Measurements from ENCODE around the gene RALGAPA2. TPM values are rescaled to one million over a fixed set of nuclear protein-coding genes. Genes with fewer than 3 reads are reported as not detected.

Gene RALGAPA2
- total RNA-seq, 1 experiment from 2014 or later, result 20.1 TPM

GRCh38 chr20:20440481-20440880, 272.0 kb downstream of the RALGAPA2 start:
- no peak for DNase-seq (ENCODE audit: low spot score)

DNA sequence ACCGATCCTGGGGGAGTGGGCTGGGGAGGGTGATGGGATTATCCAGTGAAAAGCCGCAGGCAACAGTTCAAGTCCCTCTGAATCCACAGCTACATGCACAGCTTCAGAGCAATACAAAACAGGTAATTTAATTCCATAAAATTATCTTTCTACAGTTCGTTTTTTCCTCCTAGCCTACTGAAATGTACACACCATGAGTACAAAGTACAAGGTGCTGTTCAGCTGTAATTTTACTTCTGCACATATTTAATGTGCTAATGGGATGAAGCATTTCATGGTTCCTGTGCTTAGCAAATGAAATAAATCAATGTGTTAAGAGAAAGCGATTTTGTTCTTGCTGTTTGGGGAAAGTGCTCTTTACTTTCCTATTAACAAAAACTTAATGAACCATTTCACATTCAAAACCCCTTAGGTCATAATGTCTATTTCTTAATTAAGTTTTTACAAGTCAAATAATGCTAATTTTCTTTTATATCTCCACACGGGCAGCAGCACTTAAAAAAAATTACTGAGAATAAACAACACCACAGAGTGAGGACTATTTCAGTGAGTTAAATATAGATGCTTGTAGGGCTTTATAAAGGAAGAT, 272.7 kb downstream of the RALGAPA2 start:
- no peak for DNase-seq (ENCODE audit: low spot score)

DNA sequence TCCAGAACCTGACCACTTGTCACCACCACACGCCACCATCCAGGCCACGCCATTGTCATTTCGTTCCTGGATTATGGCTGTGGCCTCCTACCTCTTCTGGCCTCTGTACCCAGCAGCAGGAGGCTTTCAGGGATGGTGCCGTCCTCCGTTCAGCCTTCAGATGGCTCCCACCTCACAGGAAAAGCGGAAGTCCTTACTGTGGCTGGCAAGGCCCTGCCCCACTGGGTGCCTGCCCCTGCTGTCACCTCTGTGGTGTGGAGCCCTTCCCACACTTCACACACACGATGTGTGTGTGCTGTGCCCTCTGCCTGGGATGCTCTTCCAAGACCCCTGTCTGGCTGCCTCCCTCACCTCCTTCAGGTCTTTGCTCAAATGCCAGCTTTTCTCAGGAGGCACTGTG, 275.1 kb downstream of the RALGAPA2 start:
- DNase-seq (ENCODE audit: low spot score), result no peak

DNA sequence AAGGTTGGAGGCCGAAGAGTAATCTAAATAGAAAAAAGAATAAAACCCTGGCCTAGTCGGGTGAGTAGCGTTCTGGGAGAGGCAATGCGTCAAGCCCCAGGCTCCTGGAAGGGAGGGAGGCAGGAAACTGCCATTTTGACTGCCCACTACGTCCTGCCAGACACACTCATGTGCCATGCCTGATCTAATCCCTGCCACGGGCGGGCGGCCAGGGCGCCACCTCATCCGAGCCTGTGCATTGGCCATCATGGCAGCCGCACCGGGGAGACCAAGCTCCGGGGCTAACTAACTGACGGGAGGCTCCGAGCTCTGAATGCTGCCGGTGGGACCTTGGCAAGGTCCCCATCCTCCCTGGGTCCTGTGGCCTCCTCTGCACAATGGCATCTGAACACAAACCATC, 275.8 kb downstream of the RALGAPA2 start:
- DNase-seq (ENCODE audit: low spot score), result no peak

DNA sequence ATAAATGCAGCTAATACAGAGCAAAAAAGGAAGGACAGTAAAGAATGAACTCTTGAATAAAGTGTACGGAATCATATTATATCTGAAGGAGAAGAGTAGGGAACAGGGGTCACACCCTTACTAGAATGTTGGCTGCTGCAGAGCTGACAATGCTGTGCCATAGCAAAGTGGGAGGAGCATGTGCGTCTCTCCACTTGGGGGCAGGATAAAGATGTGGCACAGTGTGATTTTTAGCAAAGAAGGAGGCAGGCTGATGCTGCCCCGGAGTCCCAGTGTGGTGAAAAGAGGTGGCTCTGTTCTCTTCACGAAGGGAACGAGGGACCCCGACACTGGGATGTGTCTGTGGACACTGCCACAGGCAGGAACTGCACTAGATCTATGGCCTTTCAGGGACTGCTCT, 277.0 kb downstream of the RALGAPA2 start:
- DNase-seq (ENCODE audit: low spot score), result no peak

DNA sequence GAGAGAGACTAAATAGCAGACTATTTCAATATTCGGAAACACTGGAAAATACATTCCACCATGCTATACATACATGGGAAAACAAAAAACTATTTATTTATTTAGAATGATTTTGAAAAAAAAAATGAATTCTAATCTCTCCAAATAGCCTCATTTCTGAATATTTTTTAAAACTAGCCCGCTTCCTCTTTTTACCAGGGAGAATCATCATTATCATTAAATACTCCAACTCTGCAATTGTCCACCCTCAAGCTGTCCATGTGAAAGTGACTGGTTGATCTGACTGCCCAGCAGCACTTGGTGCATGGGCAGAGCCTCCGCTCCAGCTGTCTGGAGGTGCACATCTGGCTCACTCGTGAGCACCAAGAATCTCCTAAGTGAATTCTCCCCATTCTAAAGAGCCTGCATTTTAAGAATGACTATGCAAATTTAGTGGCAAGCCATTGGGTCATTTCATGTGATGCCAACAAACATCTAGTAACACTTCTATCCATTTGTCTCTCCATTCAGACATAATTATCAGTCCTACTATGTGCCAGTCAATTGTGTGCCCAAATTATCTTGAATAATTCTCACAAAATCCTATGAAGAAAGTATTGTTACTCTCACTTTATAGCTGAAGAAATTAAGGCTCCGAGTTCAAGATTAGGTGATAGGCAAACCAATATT, 279.7 kb downstream of the RALGAPA2 start:
- DNase-seq (ENCODE audit: low spot score), result no peak

- DNase-seq (ENCODE audit: low spot score), result no peak
Observed at GRCh38 chr20:20430066-20430465, 282.4 kb downstream of the RALGAPA2 start.

- no peak for DNase-seq (ENCODE audit: low spot score)
Observed at GRCh38 chr20:20428067-20428466, 284.4 kb downstream of the RALGAPA2 start.

DNA sequence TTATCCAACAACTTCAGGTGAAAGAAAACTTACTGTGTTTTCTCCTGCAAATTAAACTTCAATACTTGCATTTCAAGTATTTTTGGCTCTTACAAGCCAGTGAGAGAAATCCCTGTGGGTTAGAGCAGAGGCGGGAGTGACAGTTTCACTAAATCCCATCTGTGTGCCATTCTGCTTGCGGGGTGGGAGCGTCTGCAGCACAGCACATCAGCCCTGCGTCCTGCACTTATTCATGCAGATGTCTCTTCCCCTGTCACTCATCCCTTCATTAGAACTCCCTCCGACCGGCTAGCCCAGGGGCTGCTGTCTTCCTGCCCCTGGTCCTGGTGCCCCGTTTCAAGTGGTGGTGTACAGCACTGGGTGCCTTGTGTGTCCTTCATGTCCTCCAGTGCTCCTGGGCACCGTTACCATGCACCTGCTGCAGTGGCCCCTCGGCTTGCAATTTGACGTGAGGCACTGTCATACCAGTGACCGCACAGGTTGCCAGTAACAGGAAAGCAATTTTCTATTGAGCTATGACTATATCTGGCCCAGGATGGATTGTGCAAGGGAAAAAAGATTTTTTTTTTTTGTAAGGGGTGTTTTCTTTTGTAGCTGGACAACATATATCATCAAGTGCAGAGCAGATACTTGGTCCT, 285.1 kb downstream of the RALGAPA2 start:
- DNase-seq (ENCODE audit: low spot score), result no peak

DNA sequence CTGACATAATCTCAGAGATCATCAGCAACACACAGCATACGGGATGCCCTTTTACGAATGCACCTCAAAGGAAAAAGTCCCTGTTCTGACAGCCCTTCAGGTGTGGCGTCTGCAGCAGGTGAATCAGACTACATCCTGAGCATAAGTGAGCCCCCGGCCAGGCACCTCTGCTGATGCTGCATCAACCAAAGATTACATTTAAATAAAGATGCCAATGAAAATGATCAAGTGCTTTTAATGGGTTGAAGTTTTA, 285.9 kb downstream of the RALGAPA2 start:
- DNase-seq (ENCODE audit: low spot score), result no peak

DNA sequence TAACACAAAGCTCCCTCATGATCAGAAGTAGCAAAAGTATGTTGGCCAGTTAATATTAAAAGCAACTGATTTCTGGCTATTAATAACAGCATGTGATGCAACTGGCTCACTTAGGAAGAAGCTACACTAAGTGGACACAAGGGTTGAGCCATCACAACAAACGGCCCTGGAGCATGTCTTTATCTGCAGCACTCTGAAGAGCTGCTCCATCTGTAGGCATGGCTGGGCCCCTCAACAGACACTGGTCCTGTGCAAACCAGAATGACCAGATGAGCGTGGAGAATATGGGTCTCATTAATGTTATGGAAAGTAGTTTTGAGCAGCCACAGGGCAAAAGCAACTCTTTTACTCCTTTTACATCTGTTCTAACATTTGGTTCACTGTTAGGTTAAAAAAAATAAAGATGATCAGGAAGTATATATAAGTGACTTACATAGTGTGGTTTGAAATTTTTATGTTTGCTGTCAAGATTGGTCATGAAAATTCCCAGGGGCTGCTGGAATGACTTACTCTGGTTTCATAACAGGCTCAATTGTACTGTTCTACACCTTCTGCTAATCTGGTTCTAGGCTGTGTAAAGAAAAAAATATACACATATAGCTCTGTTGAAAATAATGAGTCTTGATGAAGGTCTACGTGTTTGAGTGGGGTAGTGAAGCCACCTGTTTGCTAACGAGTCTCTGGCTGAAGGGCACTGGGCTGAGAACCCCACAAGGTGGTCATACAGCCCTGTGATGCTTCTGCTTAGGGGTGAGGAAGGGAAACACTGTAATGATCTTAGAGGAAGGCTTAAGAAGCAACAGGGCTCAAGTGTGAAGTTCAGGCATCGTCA, 286.4 kb downstream of the RALGAPA2 start:
- DNase-seq (ENCODE audit: low spot score), result no peak

- no peak for DNase-seq (ENCODE audit: low spot score)
Observed at GRCh38 chr20:20423117-20423516, 289.3 kb downstream of the RALGAPA2 start.

DNA sequence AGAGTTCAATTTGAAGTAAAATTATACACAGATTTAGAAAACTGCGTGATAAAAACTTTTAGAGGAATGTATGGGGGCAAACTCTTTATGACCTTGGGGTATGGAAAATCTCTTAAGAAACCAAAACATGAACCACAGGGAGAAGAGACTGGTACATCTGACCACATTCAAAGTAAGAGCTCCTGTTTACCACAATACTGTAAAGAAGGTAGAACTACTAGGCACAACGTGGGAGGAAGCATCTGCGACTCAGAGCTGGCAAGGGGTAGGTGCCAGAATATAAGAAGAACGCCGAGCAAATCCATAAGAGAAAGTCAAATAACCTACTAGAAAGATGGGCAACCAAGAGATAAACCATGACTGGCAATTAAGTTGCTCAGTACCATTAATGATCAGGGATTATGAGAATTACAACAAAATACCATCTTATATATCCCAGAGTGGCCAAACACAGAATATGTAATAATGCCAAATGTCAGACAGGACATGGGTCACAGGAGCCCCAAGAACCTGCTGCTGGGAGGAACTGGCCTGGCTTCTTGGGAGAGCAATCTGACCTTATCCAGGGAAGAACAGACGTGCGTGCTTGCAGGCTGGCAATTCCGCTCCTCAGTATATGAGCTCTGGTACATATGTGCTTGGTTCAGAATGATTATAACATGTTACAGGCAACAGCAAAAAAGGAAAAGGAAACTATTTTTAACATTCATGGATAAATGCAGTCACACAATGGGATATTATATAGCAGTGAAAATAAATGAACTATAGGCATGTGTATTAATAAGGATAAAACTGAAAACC, 294.4 kb downstream of the RALGAPA2 start:
- no peak for DNase-seq (ENCODE audit: low spot score)

GRCh38 chr20:20415321-20415720, 297.1 kb downstream of the RALGAPA2 start:
- no peak for DNase-seq (ENCODE audit: low spot score)

DNA sequence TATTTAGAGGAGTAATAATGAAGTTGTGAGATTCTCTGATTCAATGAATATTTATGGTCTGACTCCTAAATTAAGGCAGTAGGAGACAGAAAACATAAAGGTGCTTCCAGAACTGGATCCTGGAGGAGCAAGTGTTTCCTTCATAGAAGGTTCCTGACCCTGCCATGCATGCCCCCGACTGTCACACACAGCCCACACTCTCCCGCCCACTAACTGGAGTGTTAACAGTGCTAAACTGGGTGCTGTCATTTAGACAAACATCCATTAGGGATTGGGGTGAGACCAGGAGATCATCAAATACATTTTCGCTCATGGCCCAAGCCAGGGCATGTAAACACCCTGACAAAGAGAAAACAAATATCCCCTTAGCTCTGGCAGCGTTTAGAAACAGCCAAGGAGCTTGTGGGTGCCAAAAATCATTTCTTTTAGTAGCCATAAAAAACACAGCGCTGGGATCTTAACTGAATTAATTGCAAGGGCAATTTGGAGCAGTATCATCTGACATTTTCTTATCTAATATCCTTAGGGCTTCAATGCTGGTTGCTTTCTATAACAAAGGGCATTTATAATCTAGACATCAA, 297.7 kb downstream of the RALGAPA2 start:
- DNase-seq (ENCODE audit: low spot score), result no peak

- DNase-seq (ENCODE audit: low spot score), result no peak
Observed at GRCh38 chr20:20413810-20414281, 298.6 kb downstream of the RALGAPA2 start.

DNA sequence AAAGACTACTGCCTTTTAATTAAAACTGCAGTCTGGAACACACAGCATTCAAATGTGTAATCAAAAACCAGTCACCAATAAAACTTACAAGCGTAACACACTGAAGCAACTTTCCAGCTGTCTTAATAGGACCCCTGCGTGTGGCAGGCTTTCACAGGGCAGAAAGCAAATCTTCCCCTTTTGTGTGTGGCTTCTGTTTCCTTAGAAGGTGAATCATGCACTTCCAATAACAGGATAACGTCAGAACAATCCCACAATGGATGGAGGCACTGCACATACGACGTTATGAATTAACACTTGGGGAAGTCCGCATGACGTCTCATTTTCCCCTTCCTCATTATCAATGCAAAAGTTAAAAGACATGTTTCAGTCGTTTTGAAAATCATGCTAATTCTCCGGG, 299.7 kb downstream of the RALGAPA2 start:
- DNase-seq (ENCODE audit: low spot score), result no peak

- no peak for DNase-seq (ENCODE audit: low spot score)
Observed at GRCh38 chr20:20411836-20412235, 300.6 kb downstream of the RALGAPA2 start.

DNA sequence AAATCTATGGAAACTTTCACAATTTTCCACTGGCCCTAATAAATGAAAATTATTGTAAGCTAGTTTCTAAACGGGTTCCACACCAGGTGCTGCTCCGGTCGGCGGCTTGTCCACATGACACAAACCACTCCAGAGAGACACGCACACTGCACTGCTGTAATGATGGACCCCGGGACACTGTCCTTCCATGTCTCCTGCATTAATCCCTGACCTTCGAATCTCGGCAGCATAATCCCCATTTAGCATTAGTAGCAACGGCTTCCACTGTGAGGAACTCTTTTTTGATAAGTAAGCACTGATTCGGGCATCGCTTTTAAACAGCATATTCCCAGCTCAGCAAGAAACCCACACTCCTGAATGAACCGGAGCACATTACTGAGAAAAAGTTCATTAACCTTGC, 301.0 kb downstream of the RALGAPA2 start:
- no peak for DNase-seq (ENCODE audit: low spot score)

DNA sequence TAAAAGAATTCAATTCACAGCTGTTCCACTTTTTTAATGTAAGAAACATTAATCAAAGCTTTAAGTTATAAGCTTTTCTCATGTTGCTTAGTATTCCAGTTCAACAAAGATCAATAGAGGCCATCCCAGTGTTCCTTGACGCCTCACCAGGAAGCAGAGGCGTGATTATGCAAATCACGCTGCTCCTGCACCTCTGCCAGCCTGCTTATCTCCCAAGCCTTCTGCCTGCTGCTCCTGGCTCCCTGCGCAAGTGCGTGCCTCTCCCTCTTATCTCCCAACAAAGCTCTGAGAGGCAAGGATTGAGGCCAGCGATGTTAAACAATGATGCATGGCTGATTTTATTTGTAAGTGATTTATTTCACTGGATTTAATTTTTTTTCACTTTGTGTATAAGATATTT, 301.8 kb downstream of the RALGAPA2 start:
- DNase-seq (ENCODE audit: low spot score), result no peak

DNA sequence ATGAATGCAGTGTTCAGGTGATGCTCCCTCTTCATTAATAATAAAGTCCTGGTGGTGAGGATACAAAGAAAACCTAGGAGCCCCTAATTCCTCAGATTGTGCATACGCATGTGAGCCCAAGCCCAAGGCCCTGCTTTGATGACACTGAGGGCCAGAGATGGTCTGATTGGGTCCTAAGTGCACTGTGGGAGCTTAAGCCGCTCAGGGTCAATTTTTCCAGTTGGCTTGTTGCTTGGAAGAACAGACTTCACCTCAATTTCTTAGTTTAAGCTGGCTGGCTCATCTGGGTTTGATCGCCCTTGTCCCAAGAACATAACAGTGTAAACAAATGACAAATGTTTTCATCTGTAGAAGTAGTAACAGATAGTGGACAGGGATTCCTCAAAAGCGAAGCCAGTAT, 303.1 kb downstream of the RALGAPA2 start:
- DNase-seq (ENCODE audit: low spot score), result no peak
